BLaER1 treated with 17β-estradiol and CSF1 and Interleukin-3, amounts not matched to agents 10 nM and 100 nM (cell line): ENCODE data around the gene STX16.
A peak's percentile ranks its signal among the peaks of the same experiment; 100 is the strongest.

ENCODE experiments used
- H3K27ac ChIP-seq, 11 experiments: shearing (Covaris generic); formaldehyde crosslinking; 2 replicates each; pipeline ENCODE4 v1.8.1; 2022
- H3K27me3 ChIP-seq, 11 experiments: shearing (Covaris generic); formaldehyde crosslinking; 2 replicates each; pipeline ENCODE4 v1.8.1; 2022
- H3K36me3 ChIP-seq, 11 experiments: shearing (Covaris generic); formaldehyde crosslinking; 2 replicates each; pipeline ENCODE4 v1.8.1; 2022
- H3K4me1 ChIP-seq, 10 experiments: shearing (Covaris generic); formaldehyde crosslinking; 2 replicates each; pipeline ENCODE4 v1.8.1; 2022
- H3K4me2 ChIP-seq, 11 experiments: shearing (Covaris generic); formaldehyde crosslinking; 2 replicates each; pipeline ENCODE4 v1.8.1; 2022
- H3K4me3 ChIP-seq, 10 experiments: shearing (Covaris generic); formaldehyde crosslinking; 2 replicates each; pipeline ENCODE4 v1.8.1; 2022
- H3K9ac ChIP-seq, 11 experiments: shearing (Covaris generic); formaldehyde crosslinking; 2 replicates each; pipeline ENCODE4 v1.8.1; 2022
- H3K9me3 ChIP-seq, 11 experiments: shearing (Covaris generic); formaldehyde crosslinking; replicated peaks in 1 of 11; 2 replicates each; pipeline ENCODE4 v1.8.1; 2022
- H4K20me1 ChIP-seq, 11 experiments: shearing (Covaris generic); formaldehyde crosslinking; 2 replicates each; pipeline ENCODE4 v1.8.1; 2022
- Cebpa-rat ChIP-seq, 11 experiments: shearing (Covaris generic); IDR thresholded peaks; 2 replicates each; pipeline ENCODE4 v1.8.1; 2022

STX16 gene

GRCh38 chr20:58703765-58704371 is 52.8 kb downstream of the STX16 start:
- no peak for TF ChIP-seq Cebpa-rat (IDR thresholded peaks at IDR 0.05)
- Histone ChIP-seq H3K4me1 (peaks cover 12 to 30% (median 19%) of the 10 kb centered on the region in 10 experiments; a peak in 18 of 20 replicates), H4K20me1 (peaks cover 0 to 46% (median 6%) of the 10 kb centered on the region in 11 experiments; a peak in 7 of 22 replicates), H3K9me3 (no peaks in the 10 kb centered on the region), H3K27me3 (no peaks in the 10 kb centered on the region), H3K27ac (no peak overlapping the region), H3K4me3 (no peak overlapping the region), H3K9ac (no peak overlapping the region; a peak in 1 of 22 replicates), H3K36me3 (peaks cover 11 to 67% (median 43%) of the 10 kb centered on the region in 11 experiments; a peak in 19 of 22 replicates), H3K4me2 (peak overlapping the region in 9 of 11 experiments; percentile 31 to 88 (median 69); a peak in 17 of 22 replicates)

- Histone ChIP-seq H3K4me2 (no peak overlapping the region), H3K36me3 (peaks cover 0 to 52% (median 28%) of the 10 kb centered on the region in 11 experiments; a peak in 16 of 22 replicates), H3K4me1 (peaks cover 4 to 26% (median 15%) of the 10 kb centered on the region in 10 experiments; a peak in 18 of 20 replicates), H3K27ac (no peak overlapping the region), H4K20me1 (peaks cover 0 to 36% (median 6%) of the 10 kb centered on the region in 11 experiments; a peak in 7 of 22 replicates), H3K9ac (no peak overlapping the region), H3K27me3 (no peaks in the 10 kb centered on the region), H3K9me3 (no peaks in the 10 kb centered on the region), H3K4me3 (no peak overlapping the region)
- TF ChIP-seq Cebpa-rat (IDR thresholded peaks at IDR 0.05) = no peak
These were observed 54.3 kb downstream of the STX16 start for GRCh38 chr20:58705208-58705926.

- no peak for TF ChIP-seq Cebpa-rat (IDR thresholded peaks at IDR 0.05)
- Histone ChIP-seq H3K4me2 (no peak overlapping the region), H3K4me1 (peaks cover 0 to 26% (median 13%) of the 10 kb centered on the region in 10 experiments; a peak in 16 of 20 replicates), H4K20me1 (peaks cover 0 to 37% (median 6%) of the 10 kb centered on the region in 11 experiments; a peak in 7 of 22 replicates), H3K9ac (no peak overlapping the region), H3K9me3 (no peaks in the 10 kb centered on the region), H3K27ac (no peak overlapping the region), H3K4me3 (no peak overlapping the region), H3K36me3 (peaks cover 0 to 52% (median 26%) of the 10 kb centered on the region in 11 experiments; a peak in 16 of 22 replicates), H3K27me3 (no peaks in the 10 kb centered on the region)
These were observed 55.2 kb downstream of the STX16 start for GRCh38 chr20:58706150-58706892.

- no peaks in the 10 kb centered on the region for H3K27me3 ChIP-seq
- no peaks in the 10 kb centered on the region for H3K9me3 ChIP-seq
- peaks cover 0 to 45% (median 18%) of the 10 kb centered on the region in 11 experiments; a peak in 16 of 22 replicates for H3K36me3 ChIP-seq
- H3K4me1 ChIP-seq = peaks cover 0 to 30% (median 18%) of the 10 kb centered on the region in 10 experiments; a peak in 16 of 20 replicates
- no peak overlapping the region for H3K9ac ChIP-seq
- peaks cover 0 to 37% (median 6%) of the 10 kb centered on the region in 11 experiments; a peak in 7 of 22 replicates for H4K20me1 ChIP-seq
- H3K4me2 ChIP-seq = no peak overlapping the region
- no peak for TF ChIP-seq Cebpa-rat (IDR thresholded peaks at IDR 0.05)
- no peak overlapping the region for H3K27ac ChIP-seq
- no peak overlapping the region for H3K4me3 ChIP-seq
These were observed 56.0 kb downstream of the STX16 start for GRCh38 chr20:58706975-58707681.

GRCh38 chr20:58707770-58708169 is 56.7 kb downstream of the STX16 start:
- peaks cover 0 to 38% (median 15%) of the 10 kb centered on the region in 11 experiments; a peak in 15 of 22 replicates for H3K36me3 ChIP-seq
- H4K20me1 ChIP-seq = peaks cover 0 to 35% (median 6%) of the 10 kb centered on the region in 11 experiments; a peak in 7 of 22 replicates
- H3K9me3 ChIP-seq = no peaks in the 10 kb centered on the region
- no peak for TF ChIP-seq Cebpa-rat (IDR thresholded peaks at IDR 0.05)
- H3K9ac ChIP-seq = no peak overlapping the region
- H3K27me3 ChIP-seq = no peaks in the 10 kb centered on the region
- peaks cover 0 to 32% (median 24%) of the 10 kb centered on the region in 10 experiments; a peak in 16 of 20 replicates for H3K4me1 ChIP-seq
- H3K4me3 ChIP-seq = no peak overlapping the region
- H3K4me2 ChIP-seq = no peak overlapping the region
- no peak overlapping the region for H3K27ac ChIP-seq

GRCh38 chr20:58708246-58708931 is 57.3 kb downstream of the STX16 start:
- no peak for TF ChIP-seq Cebpa-rat (IDR thresholded peaks at IDR 0.05)
- Histone ChIP-seq H3K27ac (no peak overlapping the region), H3K4me1 (peaks cover 0 to 30% (median 23%) of the 10 kb centered on the region in 10 experiments; a peak in 16 of 20 replicates), H3K4me3 (no peak overlapping the region), H3K9ac (no peak overlapping the region), H4K20me1 (peaks cover 0 to 41% (median 6%) of the 10 kb centered on the region in 11 experiments; a peak in 7 of 22 replicates), H3K27me3 (no peaks in the 10 kb centered on the region), H3K9me3 (no peaks in the 10 kb centered on the region), H3K36me3 (peaks cover 0 to 32% (median 9%) of the 10 kb centered on the region in 11 experiments; a peak in 13 of 22 replicates), H3K4me2 (no peak overlapping the region)

GRCh38 chr20:58709013-58709702 is 58.1 kb downstream of the STX16 start:
- Histone ChIP-seq H3K9ac (no peak overlapping the region), H3K4me1 (peaks cover 0 to 30% (median 18%) of the 10 kb centered on the region in 10 experiments; a peak in 15 of 20 replicates), H3K27me3 (no peaks in the 10 kb centered on the region), H3K4me2 (no peak overlapping the region), H3K9me3 (no peaks in the 10 kb centered on the region), H3K4me3 (no peak overlapping the region), H4K20me1 (peaks cover 0 to 37% (median under 1%) of the 10 kb centered on the region in 11 experiments; a peak in 6 of 22 replicates), H3K27ac (no peak overlapping the region), H3K36me3 (peaks cover 0 to 24% (median 2%) of the 10 kb centered on the region in 11 experiments; a peak in 12 of 22 replicates)
- no peak for TF ChIP-seq Cebpa-rat (IDR thresholded peaks at IDR 0.05)
